Glomerular visceral epithelial cell (primary cell): ENCODE results near the gene ATP13A4.
"Not testable (repeated sequence)": the region's sequence is repeated elsewhere in the genome, so short reads cannot be mapped to it uniquely, and the experiment has no call there.

ENCODE experiments used
- DNase-seq: peaks from one replicate; pipeline ENCODE4 v3.0.0-alpha.2; 2016; ENCODE audit errors: extremely low spot score

The ATP13A4 gene

GRCh38 chr3:193556841-193557240 is 2.1 kb upstream of the ATP13A4 start:
- no peak for DNase-seq

GRCh38 chr3:193553586-193553985 is 1.1 kb downstream of the ATP13A4 start:
- no peak for DNase-seq

- no peak for DNase-seq
These were observed 1.8 kb downstream of the ATP13A4 start for GRCh38 chr3:193552923-193553322.

- no peak for DNase-seq
These were observed 6.3 kb downstream of the ATP13A4 start for GRCh38 chr3:193548406-193548805.

GRCh38 chr3:193546129-193546528 is 8.6 kb downstream of the ATP13A4 start:
- no peak for DNase-seq

GRCh38 chr3:193545304-193545703 is 9.4 kb downstream of the ATP13A4 start:
- DNase-seq = no peak

- DNase-seq = no peak
These were observed 10.4 kb downstream of the ATP13A4 start for GRCh38 chr3:193544289-193544688.

GRCh38 chr3:193530231-193531165 is 24.2 kb downstream of the ATP13A4 start:
- no peak for DNase-seq

GRCh38 chr3:193526085-193526484 is 28.6 kb downstream of the ATP13A4 start:
- DNase-seq = not testable (repeated sequence)

- DNase-seq = no peak
These were observed 32.2 kb downstream of the ATP13A4 start for GRCh38 chr3:193522473-193522872.

GRCh38 chr3:193520738-193521137 is 34.0 kb downstream of the ATP13A4 start:
- no peak for DNase-seq

- DNase-seq = no peak
These were observed 38.7 kb downstream of the ATP13A4 start for GRCh38 chr3:193515966-193516365.

- DNase-seq = no peak
These were observed 44.5 kb downstream of the ATP13A4 start for GRCh38 chr3:193510154-193510553.

GRCh38 chr3:193509103-193509965 is 45.4 kb downstream of the ATP13A4 start:
- no peak for DNase-seq

GRCh38 chr3:193508108-193508507 is 46.6 kb downstream of the ATP13A4 start:
- no peak for DNase-seq

GRCh38 chr3:193507566-193507965 is 47.1 kb downstream of the ATP13A4 start:
- no peak for DNase-seq

- DNase-seq = no peak
These were observed 47.8 kb downstream of the ATP13A4 start for GRCh38 chr3:193506921-193507320.

GRCh38 chr3:193502871-193503270 is 51.8 kb downstream of the ATP13A4 start:
- no peak for DNase-seq

GRCh38 chr3:193499801-193500485 is 54.8 kb downstream of the ATP13A4 start:
- no peak for DNase-seq

- no peak for DNase-seq
These were observed 55.4 kb downstream of the ATP13A4 start for GRCh38 chr3:193499136-193499770.

GRCh38 chr3:193498215-193498614 is 56.5 kb downstream of the ATP13A4 start:
- DNase-seq = no peak

- no peak for DNase-seq
These were observed 58.0 kb downstream of the ATP13A4 start for GRCh38 chr3:193496658-193497057.
